GM23338 (cell line): ENCODE results near the gene ZBTB12. TPM values are rescaled to one million over a fixed set of nuclear protein-coding genes. Genes with fewer than 3 reads are reported as not detected.

Experiments
- ATAC-seq: fragments of 200-7000 bp; cut with Tn5 transposase; 3 replicates; pipeline ENCODE4 v1.9.1; 2020
- DNase-seq: peaks from one replicate; pipeline ENCODE4 v3.0.0-alpha.2; 2015; ENCODE audit warnings: low spot score
- H2AFZ ChIP-seq: fragments of 200-600 bp; sonication (generic); 2 replicates; pipeline ENCODE4 v1.8.0; 2016; ENCODE audit warnings: antibody characterized with exemption, mild to moderate bottlenecking, moderate library complexity
- H3F3A ChIP-seq: fragments of 200-600 bp; sonication (generic); replicated peaks from 2 replicates; pipeline ENCODE4 v1.8.0; 2017; ENCODE audit warnings: antibody characterized with exemption, mixed run types, low read depth
- H3K27ac ChIP-seq: fragments of 200-600 bp; sonication (generic); 2 replicates; pipeline ENCODE4 v1.6.1; 2016; ENCODE audit warnings: low read depth
- H3K27me3 ChIP-seq: fragments of 200-600 bp; sonication (generic); 2 replicates; pipeline ENCODE4 v1.8.0; 2016; ENCODE audit warnings: mild to moderate bottlenecking, mixed run types, moderate library complexity; ENCODE audit not compliant: insufficient read depth
- H3K36me3 ChIP-seq: fragments of 200-600 bp; sonication (generic); 2 replicates; pipeline ENCODE4 v1.8.0; 2016; ENCODE audit warnings: mild to moderate bottlenecking; ENCODE audit not compliant: insufficient read depth
- H3K4me1 ChIP-seq: fragments of 200-600 bp; sonication (generic); 2 replicates; pipeline ENCODE4 v1.8.0; 2016; ENCODE audit warnings: mild to moderate bottlenecking, moderate library complexity; ENCODE audit not compliant: insufficient read depth
- H3K4me2 ChIP-seq: fragments of 200-600 bp; sonication (generic); 2 replicates; pipeline ENCODE4 v1.7.1; 2017; ENCODE audit warnings: mixed run types
- H3K4me3 ChIP-seq: fragments of 200-600 bp; sonication (generic); 2 replicates; pipeline ENCODE4 v1.6.1; 2016; ENCODE audit warnings: mixed run types
- H3K79me2 ChIP-seq: fragments of 200-600 bp; sonication (generic); replicated peaks from 2 replicates; pipeline ENCODE4 v1.8.0; 2017; ENCODE audit warnings: mild to moderate bottlenecking; ENCODE audit not compliant: insufficient read depth
- H3K9me2 ChIP-seq: fragments of 200-600 bp; sonication (generic); 2 replicates; pipeline ENCODE4 v1.8.0; 2017; ENCODE audit not compliant: insufficient read depth
- H4K20me1 ChIP-seq: fragments of 200-600 bp; sonication (generic); replicated peaks from 2 replicates; pipeline ENCODE4 v1.8.0; 2017; ENCODE audit warnings: mild to moderate bottlenecking; ENCODE audit not compliant: insufficient read depth
- H3K27ac Mint-ChIP-seq: 2 replicates; pipeline ENCODE4 v1.8.0; 2020; ENCODE audit warnings: inconsistent platforms, mild to moderate bottlenecking, moderate library complexity, mixed read lengths
- H3K27me3 Mint-ChIP-seq: 3 replicates; pipeline ENCODE4 v1.8.0; 2022; ENCODE audit warnings: low read depth, mild to moderate bottlenecking, moderate library complexity, mixed read lengths, inconsistent platforms; ENCODE audit not compliant: insufficient read depth, poor library complexity
- H3K36me3 Mint-ChIP-seq: 3 replicates; pipeline ENCODE4 v1.8.0; 2021; ENCODE audit warnings: low read depth, mild to moderate bottlenecking, inconsistent platforms, moderate library complexity, mixed read lengths
- H3K4me1 Mint-ChIP-seq: 3 replicates; pipeline ENCODE4 v1.8.0; 2020; ENCODE audit warnings: mild to moderate bottlenecking, inconsistent platforms, mixed read lengths
- H3K4me3 Mint-ChIP-seq: 3 replicates; pipeline ENCODE4 v1.8.0; 2021; ENCODE audit warnings: moderate library complexity, mild to moderate bottlenecking, inconsistent platforms, mixed read lengths
- H3K9me3 Mint-ChIP-seq: 3 replicates; pipeline ENCODE4 v1.8.0; 2020; ENCODE audit warnings: moderate library complexity, mild to moderate bottlenecking, inconsistent platforms, mixed read lengths
- CREB1 ChIP-seq: fragments of 250-450 bp; sonication (Bioruptor Pico); IDR thresholded peaks from 2 replicates; pipeline ENCODE4 v1.5.0; 2020; ENCODE audit warnings: low read depth, mild to moderate bottlenecking, moderate library complexity
- ETS1 ChIP-seq: IDR thresholded peaks from 2 replicates; pipeline ENCODE4 v1.6.1; 2016; ENCODE audit warnings: antibody characterized with exemption
- EZH2 ChIP-seq: fragments of 200-600 bp; sonication (generic); IDR thresholded peaks from one replicate; pipeline ENCODE4 v1.8.0; 2017; ENCODE audit warnings: antibody characterized with exemption, mild to moderate bottlenecking, low read depth; ENCODE audit not compliant: unreplicated experiment
- EZH2phosphoT487 ChIP-seq: fragments of 200-600 bp; sonication (generic); IDR thresholded peaks from one replicate; pipeline ENCODE4 v1.8.1; 2018; ENCODE audit warnings: antibody characterized with exemption; ENCODE audit not compliant: unreplicated experiment
- NANOG ChIP-seq: IDR thresholded peaks from 2 replicates; pipeline ENCODE4 v1.6.1; 2016; ENCODE audit warnings: antibody characterized with exemption, borderline replicate concordance
- STAT1 ChIP-seq: IDR thresholded peaks from one replicate; pipeline ENCODE4 v1.6.1; 2016; ENCODE audit warnings: antibody characterized with exemption; ENCODE audit not compliant: unreplicated experiment
- ZNF114 ChIP-seq: fragments of 250-450 bp; sonication (Bioruptor Pico); IDR thresholded peaks from 2 replicates; pipeline ENCODE4 v1.5.0; 2020; ENCODE audit warnings: mild to moderate bottlenecking, moderate library complexity
- polyA plus RNA-seq: library from polyadenylated mRNA; unstranded; fragments of >200 nt; fragmentation: Nextera tagmentation; extraction: Ambion mirVana; gene quantifications from 2 replicates; pipeline ENCODE4 v1.2.1, GENCODE V29; 2016
- total RNA-seq: library from RNA; depleted of rRNA; stranded (reverse); fragments of >200 nt; shearing (Covaris generic); gene quantifications from 2 replicates; pipeline ENCODE4 v1.2.3, GENCODE V29; 2014
- TF ChIP-seq, protein P1 (sequence below), 2 experiments: fragments of 200-600 bp in 1 of 2; sonication (generic) in 1 of 2; conservative IDR thresholded peaks; 2 replicates each; pipeline versions ENCODE4 v1.5.1 to v1.6.1; 2016 to 2017; ENCODE audit warnings: antibody characterized with exemption in 2 of 2, low read depth in 2 of 2, mild to moderate bottlenecking in 2 of 2, moderate library complexity in 1 of 2

The ZBTB12 gene
- total and polyA plus RNA-seq, 2 experiments from 2014 or later: 0.18 to 14.4 TPM

GRCh38 chr6:31861919-31862343 lies 40.0 kb downstream of the ZBTB12 start:
- no peak for DNase-seq
- ATAC-seq: no peak
- Mint-ChIP-seq H3K27ac (no peak overlapping the region), H3K36me3 (peaks cover 17% of the 10 kb centered on the region), H3K27me3 (peaks cover 18% of the 10 kb centered on the region), H3K4me3 (peak overlapping the region; percentile 95), H3K4me1 (peaks cover 8% of the 10 kb centered on the region), H3K9me3 (peaks cover 2% of the 10 kb centered on the region; the same call in 1 of the 3 replicates)
- H3K79me2 ChIP-seq: peaks cover 8% of the 10 kb centered on the region; the same call in 1 of the 2 replicates
- peak overlapping the region; percentile 59 for H3K4me3 ChIP-seq
- H3K27ac ChIP-seq: no peak overlapping the region
- H3F3A ChIP-seq: peaks cover 12% of the 10 kb centered on the region; the same call in 1 of the 2 replicates
- H3K27me3 ChIP-seq: no peaks in the 10 kb centered on the region
- no peak overlapping the region for H2AFZ ChIP-seq
- peak overlapping the region; percentile 98 for H3K4me2 ChIP-seq
- H3K9me2 ChIP-seq: no peaks in the 10 kb centered on the region
- H3K36me3 ChIP-seq: no peaks in the 10 kb centered on the region
- H3K4me1 ChIP-seq: peaks cover 12% of the 10 kb centered on the region; the same call in 1 of the 2 replicates
- peaks cover 3% of the 10 kb centered on the region; the same call in 1 of the 2 replicates for H4K20me1 ChIP-seq
- TF ChIP-seq CREB1 (CRISPR knock-in tag): no peak
- no peak for TF ChIP-seq EZH2phosphoT487
- TF ChIP-seq NANOG: no peak
- TF ChIP-seq, protein P1, sequence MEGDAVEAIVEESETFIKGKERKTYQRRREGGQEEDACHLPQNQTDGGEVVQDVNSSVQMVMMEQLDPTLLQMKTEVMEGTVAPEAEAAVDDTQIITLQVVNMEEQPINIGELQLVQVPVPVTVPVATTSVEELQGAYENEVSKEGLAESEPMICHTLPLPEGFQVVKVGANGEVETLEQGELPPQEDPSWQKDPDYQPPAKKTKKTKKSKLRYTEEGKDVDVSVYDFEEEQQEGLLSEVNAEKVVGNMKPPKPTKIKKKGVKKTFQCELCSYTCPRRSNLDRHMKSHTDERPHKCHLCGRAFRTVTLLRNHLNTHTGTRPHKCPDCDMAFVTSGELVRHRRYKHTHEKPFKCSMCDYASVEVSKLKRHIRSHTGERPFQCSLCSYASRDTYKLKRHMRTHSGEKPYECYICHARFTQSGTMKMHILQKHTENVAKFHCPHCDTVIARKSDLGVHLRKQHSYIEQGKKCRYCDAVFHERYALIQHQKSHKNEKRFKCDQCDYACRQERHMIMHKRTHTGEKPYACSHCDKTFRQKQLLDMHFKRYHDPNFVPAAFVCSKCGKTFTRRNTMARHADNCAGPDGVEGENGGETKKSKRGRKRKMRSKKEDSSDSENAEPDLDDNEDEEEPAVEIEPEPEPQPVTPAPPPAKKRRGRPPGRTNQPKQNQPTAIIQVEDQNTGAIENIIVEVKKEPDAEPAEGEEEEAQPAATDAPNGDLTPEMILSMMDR (conservative IDR thresholded peaks at IDR 0.05; ENCODE audit: low read depth in 2 of 2): no peak

DNA sequence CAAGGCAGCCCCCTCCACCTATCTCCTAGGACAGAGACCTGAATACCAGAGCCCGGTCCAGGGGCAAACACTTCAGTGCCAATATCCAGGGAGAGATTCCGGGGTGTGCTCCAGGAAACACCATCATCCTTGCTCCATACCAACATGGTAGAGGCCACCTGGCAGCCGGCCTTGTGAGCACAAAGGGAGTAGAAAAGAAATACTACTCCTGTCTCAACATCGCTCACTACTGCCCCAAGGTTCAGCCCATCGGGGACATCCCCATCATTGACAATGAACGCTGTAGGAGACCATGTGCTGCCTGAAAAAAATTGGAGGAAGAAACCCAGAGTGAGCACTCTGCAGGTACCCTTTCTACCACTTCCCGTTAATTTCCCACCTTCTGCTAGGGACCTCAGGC lies 40.7 kb downstream of the ZBTB12 start:
- peaks cover 12% of the 10 kb centered on the region; the same call in 1 of the 2 replicates for H3K4me1 ChIP-seq
- H3K27ac ChIP-seq: no peak overlapping the region
- Mint-ChIP-seq H3K36me3 (peaks cover 18% of the 10 kb centered on the region), H3K4me3 (peak overlapping the region; percentile 95), H3K27me3 (peaks cover 18% of the 10 kb centered on the region), H3K9me3 (peaks cover 2% of the 10 kb centered on the region; the same call in 1 of the 3 replicates), H3K4me1 (peaks cover 8% of the 10 kb centered on the region), H3K27ac (no peak overlapping the region)
- peak overlapping the region; percentile 59; the same call in 1 of the 2 replicates for H3K4me3 ChIP-seq
- peaks cover 8% of the 10 kb centered on the region; the same call in 1 of the 2 replicates for H3K79me2 ChIP-seq
- ATAC-seq: no peak
- no peaks in the 10 kb centered on the region for H3K27me3 ChIP-seq
- no peak for TF ChIP-seq EZH2
- no peak for TF ChIP-seq STAT1
- no peak for TF ChIP-seq EZH2phosphoT487
- TF ChIP-seq NANOG: no peak
- no peak overlapping the region for H2AFZ ChIP-seq
- H3K36me3 ChIP-seq: no peaks in the 10 kb centered on the region
- no peak overlapping the region for H3K4me2 ChIP-seq
- DNase-seq: no peak
- H4K20me1 ChIP-seq: peaks cover 3% of the 10 kb centered on the region; the same call in 1 of the 2 replicates
- no peaks in the 10 kb centered on the region for H3K9me2 ChIP-seq
- peaks cover 12% of the 10 kb centered on the region; the same call in 1 of the 2 replicates for H3F3A ChIP-seq

GRCh38 chr6:31860349-31860748 lies 41.5 kb downstream of the ZBTB12 start:
- Mint-ChIP-seq H3K27me3 (peaks cover 18% of the 10 kb centered on the region), H3K36me3 (peaks cover 25% of the 10 kb centered on the region), H3K9me3 (peaks cover 9% of the 10 kb centered on the region), H3K27ac (no peak overlapping the region), H3K4me3 (no peak overlapping the region), H3K4me1 (peaks cover 8% of the 10 kb centered on the region)
- peaks cover 3% of the 10 kb centered on the region; the same call in 1 of the 2 replicates for H4K20me1 ChIP-seq
- ATAC-seq (no peak), DNase-seq (no peak)
- peaks cover 12% of the 10 kb centered on the region; the same call in 1 of the 2 replicates for H3K4me1 ChIP-seq
- no peak overlapping the region for H2AFZ ChIP-seq
- H3F3A ChIP-seq: peaks cover 12% of the 10 kb centered on the region; the same call in 1 of the 2 replicates
- no peak overlapping the region for H3K4me3 ChIP-seq
- no peaks in the 10 kb centered on the region for H3K27me3 ChIP-seq
- H3K4me2 ChIP-seq: no peak overlapping the region
- no peaks in the 10 kb centered on the region for H3K36me3 ChIP-seq
- H3K27ac ChIP-seq: no peak overlapping the region
- H3K79me2 ChIP-seq: peaks cover 8% of the 10 kb centered on the region; the same call in 1 of the 2 replicates
- H3K9me2 ChIP-seq: no peaks in the 10 kb centered on the region
- TF ChIP-seq CREB1 (CRISPR knock-in tag) (no peak), ETS1 (no peak), ZNF114 (CRISPR knock-in tag) (no peak), EZH2 (no peak)
